ENCODE results near the gene CDR2L.

The CDR2L gene

DNA sequence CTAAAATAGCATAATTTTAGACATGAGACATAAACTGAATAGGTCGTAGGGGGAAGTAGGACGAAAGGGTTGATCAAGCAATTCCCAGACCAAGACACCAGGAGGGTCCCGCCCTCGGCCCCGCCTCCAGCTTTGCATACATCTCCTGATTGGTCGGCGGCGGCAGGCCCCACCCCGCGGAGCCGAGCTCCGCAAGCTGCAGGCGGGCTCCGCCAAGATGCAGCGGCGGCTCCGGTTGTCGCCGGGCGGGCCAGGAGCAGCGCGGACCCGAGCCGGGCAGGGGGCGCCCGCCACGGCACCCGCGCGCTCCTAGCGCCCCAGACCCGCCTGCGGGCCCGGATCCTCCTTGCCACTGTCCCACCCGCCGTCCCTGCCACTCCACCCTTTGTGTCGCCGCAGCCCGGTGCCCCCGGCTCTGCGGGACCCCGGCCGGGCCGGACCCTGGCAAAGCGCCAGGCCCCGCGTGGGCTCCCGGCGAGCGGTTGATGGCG is at the start of gene CDR2L:
TSS of gene CDR2L (plus strand) at position 215 of the 491 bp plus-strand sequence. CDS start 412 bp downstream, outside the sequence.
- peak; percentile 58 to 88 (median 78) for DNase-seq

DNA sequence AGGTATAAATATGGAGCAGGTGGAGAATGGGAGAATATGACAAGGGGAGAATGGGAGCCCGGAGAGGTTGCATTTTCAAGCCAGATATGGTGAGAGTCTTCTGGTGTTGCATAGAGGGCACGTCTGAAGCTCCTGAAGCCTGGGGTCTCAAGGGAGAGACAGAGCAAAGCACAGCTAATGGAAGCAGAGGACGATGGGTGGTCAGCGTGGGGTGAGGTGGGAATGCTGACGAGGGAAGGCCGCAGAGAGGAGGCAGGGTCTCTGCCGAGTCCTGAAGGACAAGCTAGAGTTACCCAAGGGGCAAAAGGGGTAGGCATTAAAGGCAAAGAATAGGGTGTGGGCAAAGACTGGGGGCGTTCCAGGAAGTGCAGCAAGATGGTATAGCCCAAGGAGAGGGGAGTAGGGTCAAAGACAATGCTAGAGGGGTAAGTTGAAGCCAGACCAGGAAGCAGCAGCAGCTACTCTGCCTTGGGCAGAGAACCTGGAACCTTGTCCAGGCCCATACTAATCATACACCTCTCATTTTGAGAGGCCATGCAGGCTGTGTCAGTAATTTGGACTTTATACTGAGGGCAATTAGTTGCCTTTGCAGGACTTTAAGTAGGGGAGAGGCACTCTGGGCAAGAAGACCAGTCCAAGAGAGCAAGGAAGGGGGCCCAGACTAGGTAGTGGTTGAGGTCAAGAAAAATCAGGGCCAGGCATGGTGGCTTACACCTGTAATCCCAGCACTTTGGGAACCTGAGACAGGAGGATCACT is 49.1 kb upstream of the CDR2L start:
- DNase-seq: no peak

DNA sequence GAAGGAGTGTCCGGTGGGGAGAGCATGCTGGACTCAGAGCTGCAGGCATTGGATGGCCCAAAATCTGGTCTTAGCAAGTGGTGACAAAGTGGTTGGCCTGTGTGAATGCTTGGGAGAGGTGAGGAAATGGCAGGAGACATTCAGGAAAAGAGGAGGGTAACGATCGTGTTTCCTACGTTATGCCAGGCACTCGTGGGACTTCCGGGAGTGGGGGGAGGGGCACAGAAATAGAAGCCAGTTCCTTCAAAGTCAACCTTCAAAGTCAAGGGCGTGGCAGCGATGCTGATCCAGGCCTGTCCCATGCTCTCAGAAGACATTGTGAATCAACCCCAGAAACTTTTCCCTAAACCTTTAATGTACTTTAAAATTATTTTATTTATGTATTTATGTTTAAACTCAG is 47.9 kb upstream of the CDR2L start:
- no peak for DNase-seq

DNA sequence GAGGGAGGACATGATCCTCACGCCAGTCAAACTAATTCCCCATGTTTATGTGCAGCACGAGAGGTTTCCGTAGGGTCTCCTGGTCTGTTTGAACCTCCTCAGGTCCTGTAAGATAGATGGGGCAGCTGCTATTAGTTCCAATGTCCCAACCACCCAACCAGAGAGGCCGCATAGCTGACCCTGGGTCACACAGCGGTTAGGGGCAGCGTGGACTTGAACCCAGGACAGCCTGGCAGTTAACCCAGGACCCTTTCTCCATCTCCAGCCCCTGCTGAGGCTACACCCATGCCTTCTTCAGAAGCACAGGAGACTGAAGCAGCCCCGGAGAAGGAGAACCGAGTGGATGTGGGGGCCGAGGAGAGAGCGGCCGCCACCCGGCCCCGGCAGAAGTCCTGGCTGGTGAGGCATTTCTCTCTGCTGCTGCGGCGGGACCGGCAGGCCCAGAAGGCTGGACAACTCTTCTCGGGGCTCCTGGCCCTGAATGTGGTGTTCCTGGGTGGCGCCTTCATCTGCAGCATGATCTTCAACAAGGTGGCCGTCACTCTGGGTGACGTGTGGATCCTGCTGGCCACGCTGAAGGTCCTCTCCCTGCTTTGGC is 46.2 kb upstream of the CDR2L start:
- DNase-seq: no peak

DNA sequence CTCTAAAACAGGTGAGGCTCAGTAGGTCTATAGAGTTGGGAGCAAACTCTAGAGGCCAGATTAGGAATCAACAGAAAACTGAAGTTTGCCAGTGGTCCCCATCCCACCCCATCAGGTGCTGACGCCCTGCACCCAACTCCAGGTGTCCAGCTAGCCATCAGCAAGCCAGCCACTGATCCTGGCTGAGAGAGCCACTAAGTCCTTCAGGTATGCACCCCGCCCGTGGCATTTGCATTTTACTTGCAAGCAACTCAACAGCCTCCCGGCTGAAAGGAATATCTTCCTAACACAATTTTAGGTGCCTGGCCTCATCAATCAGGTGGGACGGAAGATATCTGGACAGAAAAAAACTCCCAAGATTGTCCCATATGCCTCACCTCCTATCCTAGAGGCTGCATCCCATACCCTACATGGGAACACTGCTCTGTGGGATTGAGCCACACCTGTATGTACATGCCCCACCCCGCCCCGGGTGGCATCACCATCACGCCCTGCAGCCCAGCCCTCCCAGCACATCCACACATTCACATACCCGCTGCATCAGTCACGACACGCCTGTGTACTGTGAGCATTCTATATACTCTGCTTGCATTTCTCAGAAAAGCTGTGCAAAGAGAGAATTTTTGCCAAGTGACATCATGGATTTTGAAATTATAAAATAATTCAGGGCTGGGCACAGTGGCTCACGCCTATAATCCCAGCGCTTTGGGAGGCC is 43.5 kb upstream of the CDR2L start:
- no peak for DNase-seq

DNA sequence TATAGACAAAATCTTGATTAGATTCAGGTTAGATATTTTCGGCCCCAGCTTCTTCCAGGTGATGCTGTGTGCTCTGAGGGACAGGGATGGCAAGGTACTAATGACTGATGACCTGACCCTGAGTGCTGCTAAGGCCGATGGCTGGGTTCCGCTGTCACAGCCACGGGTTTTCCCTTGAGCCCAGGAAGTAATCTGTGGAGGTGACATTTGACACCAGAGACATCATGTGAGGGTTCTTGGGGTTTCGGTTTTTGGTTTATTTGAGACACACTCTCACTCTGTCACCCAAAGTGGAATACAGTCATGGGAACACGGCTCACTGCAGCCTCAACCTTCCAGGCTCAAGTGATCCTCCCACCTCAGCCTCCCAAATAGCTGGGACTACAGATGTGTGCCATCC is 41.9 kb upstream of the CDR2L start:
- DNase-seq: no peak

DNA sequence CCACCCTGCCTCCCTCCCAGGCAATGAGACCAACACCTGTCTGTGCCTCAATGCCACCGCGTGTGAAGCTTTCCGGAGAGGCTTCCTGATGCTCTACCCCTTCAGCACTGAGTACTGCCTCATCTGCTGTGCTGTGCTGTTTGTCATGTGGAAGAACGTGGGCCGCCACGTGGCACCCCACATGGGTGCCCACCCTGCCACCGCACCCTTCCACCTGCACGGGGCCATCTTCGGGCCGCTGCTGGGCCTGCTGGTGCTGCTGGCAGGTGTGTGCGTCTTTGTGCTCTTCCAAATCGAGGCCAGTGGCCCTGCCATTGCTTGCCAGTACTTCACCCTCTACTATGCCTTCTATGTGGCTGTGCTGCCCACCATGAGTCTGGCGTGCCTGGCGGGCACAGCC is 40.8 kb upstream of the CDR2L start:
- DNase-seq: no peak

DNA sequence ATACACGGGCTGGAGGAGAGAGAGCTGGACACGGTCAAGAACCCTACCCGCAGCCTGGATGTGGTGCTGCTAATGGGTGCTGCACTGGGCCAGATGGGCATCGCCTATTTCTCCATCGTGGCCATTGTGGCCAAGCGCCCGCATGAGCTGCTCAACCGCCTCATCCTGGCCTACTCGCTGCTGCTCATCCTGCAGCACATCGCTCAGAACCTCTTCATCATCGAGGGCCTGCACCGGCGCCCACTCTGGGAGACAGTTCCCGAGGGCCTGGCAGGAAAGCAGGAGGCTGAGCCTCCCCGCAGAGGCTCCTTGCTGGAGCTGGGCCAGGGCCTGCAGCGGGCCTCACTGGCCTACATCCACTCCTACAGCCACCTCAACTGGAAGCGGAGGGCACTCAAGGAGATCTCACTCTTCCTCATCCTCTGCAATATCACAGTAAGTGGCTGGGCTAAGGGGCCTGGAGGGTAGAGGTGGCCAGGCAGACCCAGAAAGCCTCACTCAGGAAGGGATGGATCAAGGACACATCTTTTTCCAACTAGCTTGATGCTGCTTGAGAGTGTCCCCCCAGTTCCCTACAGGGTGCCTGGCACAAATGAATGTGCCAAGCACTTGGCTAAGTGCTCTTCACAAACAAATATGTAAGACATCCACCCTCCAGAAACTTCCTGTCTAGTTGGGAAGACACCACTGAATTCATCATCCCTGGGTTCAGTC is 40.2 kb upstream of the CDR2L start:
- DNase-seq: no peak

DNA sequence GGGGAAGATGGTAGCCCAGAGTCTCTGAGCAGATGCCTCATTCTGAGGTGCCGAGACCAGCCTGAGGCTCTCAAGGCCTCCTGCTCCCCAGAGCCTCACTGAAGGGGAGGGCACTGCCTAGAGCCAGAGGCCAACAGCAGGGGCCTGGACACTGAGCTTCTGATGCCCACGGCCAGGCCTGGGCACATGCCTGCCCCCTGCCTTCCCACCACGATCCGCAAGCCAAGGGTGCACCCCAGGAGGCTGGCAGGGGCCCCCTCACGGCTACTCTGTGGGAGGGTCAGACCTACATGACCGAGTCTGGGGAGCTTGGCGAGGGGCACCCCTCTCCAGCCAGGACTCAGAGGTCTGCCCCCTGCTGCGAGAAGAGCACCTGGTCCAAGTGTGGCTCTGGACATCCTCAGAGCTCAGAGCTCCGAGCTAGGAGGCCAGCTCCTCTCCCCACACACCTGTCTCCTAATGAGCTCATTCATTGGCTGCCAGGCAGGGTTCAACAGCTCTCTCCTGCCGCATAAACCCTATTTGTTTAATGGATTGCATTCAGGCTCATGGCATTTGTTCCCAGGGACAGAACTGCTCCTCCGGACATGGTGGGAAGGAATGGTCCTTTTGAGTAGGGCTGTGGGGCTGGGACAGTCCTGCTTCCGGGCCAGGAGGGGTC is 37.8 kb upstream of the CDR2L start:
- DNase-seq: no peak

DNA sequence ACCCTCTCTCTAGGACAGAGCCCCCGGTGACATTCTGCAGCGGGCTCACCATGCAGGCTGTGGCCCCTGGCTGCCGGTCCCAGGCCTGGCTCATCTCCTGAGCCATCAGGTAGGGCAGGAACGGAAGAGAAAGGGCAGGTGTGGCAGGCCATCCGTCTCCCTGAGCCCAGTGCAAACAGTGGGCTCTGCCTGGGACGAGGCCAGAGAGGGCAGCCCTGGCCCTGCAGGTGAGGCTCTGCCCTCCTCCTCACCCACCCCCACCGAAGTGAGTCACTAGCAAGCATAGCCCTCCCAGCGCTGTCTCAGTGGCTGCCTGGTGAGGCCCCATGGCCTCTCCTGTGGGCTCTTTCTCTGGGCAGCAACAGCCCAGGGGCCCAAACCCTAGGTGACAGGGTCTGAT is 37.2 kb upstream of the CDR2L start:
- DNase-seq: no peak

DNA sequence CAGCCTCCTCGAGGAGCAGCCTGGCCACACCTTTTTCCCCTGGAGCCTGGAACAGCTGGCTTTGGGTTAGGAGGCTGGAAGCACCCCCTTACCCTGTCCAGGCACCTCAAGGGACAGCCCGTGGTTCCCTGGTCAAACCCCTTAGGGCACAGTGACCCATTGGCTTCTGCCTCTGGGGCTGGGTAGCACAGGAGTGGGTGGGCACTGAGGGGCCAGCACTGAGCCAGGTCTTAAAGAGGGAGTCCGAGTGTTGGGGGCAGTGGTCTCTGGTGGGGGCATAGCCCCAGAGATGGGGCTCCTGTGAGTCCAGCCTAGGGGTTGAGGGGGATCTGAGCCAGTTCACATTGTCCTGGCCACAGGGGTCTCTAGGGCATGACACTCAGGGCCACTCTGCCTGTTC is 36.4 kb upstream of the CDR2L start:
- no peak for DNase-seq

DNA sequence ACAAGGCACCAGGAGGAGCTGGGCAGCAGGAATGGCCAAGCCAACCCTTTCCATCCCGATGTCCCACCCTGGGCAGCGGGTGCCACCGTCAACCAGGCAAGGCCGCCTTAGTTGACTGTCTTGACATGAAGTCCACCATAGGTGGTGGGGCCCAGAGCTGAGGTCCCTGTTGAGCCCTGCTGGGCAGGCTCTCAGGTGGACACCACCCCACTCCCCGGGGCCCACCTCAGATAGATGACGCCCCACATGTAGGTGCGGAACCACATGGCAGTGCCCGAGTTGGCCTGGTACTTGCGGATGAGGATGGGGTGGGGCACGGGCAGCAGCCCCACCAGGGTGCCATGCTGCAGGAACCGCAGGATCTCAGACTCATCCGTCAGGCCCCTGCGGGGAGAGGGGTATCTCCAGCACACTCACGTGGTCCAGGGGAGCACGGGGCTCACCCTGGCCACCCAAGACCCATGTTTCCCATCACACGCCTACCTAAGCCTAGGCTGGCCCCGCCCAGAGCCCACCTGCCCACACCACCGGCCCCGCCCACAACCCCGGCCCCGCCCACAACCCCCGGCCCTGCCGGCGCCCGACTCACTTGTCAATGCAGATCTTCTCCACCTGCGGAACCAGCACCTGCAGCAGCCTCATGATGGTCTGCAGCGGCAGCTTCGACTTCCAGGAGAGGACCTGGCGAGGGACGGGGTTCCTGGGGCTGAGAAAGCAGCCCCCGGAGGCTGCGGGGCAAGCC is 35.6 kb upstream of the CDR2L start:
- no peak for DNase-seq

DNA sequence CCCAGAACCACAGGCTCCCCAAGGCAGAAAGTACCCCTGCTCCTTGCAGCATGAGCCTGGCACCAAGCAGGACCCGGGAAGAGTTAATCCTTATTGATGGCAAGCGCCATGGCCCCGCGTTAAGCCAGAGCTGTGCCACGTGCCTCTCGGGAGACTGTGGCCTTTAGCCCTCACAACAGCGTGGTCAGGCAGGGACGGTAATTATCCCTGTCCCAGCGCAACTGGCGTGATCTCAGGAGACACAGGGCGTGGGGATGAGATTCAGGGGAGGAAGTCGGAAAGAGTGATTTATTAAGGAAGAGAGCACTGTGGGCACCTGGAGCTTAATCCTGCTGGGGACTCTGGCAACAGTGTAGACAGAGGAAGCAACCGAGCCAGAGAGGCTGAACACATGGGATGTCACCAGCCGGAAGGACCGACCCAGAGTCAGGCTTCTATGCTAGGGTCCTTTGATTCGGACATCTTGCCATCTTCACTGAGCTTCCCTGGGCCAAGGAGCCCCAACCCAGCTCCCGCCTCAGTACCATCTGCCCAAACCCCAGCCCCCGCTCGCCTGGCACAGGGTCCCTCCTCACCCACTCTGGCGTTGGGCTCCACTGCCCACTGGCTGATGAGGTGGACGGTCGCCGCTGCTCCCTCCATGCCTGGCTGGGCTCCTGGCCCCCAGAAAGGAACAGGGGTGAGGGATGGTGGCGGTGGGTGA is 34.9 kb upstream of the CDR2L start:
- DNase-seq: no peak

DNA sequence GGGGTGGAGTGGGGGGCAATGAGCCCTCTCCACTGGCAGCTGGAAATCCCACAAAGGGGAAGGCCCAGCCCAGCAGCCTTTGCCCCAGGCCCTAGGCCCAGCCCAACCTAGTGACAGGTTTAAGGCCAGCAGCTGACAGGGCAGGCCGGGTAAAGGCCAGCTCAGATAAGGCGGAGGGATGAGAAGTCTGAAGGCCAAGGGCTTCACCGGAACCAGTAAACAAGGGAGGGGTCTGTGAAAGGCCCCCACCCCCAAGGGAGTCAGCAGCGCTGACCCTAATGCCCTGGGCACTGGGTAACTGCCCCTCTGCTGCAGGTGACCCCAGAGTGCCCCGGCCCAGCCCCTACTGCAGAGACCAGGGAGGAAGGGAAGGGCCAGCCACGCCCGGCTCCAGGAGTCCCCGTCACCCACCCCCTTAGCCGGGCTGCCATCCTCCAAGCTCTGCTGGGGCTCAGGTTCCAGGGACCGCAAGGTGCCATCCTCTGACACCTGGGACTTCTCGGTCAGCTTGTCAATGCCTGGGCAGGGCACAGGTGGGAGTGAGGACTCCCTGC is 34.2 kb upstream of the CDR2L start:
- no peak for DNase-seq

DNA sequence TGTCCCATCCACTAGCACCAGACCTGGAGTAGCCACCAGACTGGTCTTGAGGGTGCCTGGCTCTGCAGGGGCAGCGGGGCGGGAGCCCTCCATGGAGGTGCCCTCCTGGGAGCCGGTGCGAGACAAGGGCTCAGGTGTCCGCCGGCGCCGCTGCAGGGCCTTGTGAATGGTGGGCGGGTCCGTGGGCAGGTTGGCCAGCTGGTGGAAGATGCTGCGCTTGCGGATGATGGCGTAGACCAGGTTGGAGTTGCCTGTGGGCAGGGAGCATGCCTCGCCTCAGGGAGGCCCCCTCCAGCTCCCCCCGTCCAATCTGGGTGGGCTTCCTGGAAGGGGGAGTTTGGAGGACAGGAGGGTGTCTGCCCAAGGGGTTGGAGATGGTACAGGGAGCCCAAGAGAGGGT is 33.3 kb upstream of the CDR2L start:
- DNase-seq: no peak

DNA sequence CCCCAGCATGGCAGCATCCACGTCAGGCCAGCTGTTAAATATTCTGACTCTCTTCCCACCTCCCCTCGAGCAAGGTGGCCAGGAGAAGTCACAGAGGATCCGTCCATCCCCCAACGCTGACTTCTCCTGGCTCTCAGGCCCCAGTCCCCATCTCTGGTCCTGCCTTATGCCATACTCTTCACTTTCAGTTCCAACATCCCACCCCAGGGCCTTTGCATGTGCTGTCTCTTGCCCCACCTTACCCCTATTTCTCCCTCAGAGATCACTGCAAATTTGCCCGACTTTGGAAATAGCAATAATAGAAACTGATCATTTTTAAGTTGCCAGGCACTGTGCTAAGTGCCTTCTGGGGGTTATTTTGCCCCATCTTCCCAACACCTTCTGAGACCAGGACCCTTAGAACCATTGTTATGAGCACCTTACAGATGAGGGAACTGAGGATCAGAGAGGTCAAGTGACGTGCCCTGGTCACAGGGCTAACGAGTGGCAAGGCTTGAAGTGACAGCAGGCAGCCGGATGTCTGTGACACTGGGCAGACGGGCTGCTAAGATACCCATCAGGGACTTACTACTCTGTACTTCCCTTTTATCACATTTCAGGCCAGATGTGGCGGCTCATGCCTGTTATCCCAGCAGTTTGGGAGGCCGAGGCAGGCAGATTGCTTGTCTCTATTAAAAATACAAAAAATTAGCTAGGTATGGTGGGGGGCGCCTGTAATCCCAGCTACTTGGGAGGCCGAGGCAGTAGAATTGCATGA is 32.6 kb upstream of the CDR2L start:
- DNase-seq: no peak

DNA sequence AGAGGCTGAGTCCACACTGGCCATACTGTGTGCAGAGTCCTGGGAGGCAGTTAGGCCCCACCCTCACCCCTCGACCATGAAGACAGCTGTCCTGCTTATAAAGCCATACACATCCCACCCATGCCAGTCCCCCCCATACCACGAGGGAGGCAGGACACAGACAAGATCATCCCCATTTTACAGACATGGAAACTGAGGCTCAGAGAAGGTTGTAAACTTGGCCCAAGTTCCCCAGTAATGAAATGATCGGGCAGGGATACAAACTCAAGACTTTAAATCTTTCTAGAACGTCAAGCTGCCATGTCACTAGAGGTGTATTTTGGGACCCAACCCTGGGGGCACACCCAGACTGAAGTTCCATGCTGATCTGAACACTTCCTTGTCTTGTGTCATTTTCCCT is 31.3 kb upstream of the CDR2L start:
- DNase-seq: no peak

DNA sequence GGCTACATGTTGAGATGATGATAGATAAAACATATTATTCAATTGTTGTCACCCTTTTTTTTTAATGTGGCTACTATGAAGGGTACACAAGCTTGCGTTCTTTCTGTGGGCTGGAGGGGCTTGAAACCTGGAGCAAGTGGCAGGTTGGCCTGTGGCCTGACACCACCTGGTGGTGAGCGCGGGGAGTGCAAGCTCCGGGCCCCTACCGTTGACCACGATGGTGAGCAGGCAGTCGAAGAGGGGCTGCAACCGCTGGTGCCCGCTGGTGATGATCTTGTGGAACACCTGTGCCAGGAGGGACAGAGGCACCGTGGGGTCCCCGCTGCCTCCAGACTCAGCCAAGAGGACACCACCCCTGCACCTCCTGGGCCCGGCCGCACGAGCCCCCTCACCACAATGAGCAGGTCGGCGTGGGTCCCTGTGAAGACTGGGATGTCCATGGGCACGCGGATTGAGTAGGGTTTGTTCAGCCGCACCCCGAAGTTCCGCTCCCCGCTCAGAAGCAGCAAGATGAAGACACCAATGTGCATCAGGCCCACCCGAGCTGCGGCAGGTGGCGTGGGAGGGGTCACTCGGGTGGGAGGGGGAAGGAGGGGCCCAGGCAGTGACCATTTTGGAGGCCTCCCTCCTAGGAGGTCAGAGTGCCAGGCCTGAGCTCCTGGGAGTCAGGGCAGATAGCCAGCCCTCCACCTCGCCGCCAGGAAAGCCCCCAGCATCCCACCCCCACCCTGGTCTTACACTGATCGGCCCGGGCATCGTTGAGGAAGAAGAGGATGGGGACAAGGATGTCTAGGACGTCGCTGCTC is 29.3 kb upstream of the CDR2L start:
- DNase-seq: peak; percentile 54 to 86 (median 78)

DNA sequence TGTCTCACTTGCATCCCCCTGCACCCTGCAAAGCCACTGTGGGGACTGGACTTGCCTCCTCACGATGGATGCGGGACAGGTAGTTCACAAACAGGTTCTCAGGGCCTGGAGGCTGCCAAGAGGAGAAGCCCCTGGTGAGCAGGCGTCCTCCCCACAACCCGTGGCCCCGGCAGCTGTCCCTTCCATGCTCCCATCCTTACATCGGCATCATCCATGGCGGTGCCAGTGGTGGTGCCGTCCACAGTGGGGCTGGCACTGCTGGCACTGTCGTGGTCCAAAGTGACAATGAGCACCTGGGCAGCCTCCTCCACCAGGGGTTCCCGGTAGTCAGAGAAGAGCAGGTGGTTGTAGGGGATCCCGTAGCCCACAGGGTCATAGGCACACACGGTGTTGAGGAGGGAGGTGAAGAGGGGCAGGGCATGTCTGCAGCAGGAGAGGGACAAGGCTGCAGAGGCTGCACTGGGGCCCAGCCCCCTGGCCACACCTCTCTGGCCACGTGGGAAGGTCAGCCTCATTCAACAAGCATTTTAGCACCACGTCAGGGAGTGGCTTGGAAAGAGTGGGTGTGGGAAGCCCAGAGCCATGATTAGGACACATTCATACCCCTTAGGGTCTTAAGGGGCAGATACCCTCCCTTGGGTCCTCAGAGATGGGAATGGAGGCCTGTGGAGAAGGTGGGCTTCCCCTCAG is 27.5 kb upstream of the CDR2L start:
- DNase-seq: no peak

Measured in activated naive CD4-positive, alpha-beta T cell (primary cell).